Cortex of kidney (tissue), 1 donor: Measurements from ENCODE around the gene ADGRD1.
"Not testable (repeated sequence)": the region's sequence is repeated elsewhere in the genome, so short reads cannot be mapped to it uniquely, and the experiment has no call there.

Experiments
- DNase-seq: peaks from one replicate; lab custom pipeline; 2025; lab: John Stamatoyannopoulos, UW

Gene ADGRD1

DNA sequence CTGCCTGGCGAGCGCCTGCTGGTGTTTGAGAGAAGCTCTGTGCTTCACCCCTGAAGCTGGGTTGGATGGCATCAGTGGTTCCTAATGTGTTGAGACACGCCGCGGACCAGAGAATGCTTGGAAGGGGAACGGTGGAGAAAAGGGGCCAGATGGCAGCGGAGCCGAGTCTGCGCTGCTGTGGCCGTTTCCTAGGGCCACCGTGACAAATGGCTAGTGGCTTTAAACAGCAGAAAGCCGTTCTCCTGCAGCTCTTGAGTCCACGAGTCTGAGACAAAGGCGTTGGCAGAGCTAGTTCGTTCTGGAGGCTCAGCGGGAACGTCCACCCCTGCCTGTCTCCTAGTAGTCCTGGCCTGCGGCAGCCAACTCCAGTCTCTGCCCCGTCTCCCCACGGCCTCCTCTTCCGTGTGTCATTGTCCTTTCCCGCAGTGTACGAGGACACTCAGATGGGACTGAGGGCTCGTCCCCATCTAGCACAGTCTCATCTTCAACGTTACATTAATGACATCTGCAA, 103.6 kb downstream of the ADGRD1 start:
- no peak for DNase-seq

DNA sequence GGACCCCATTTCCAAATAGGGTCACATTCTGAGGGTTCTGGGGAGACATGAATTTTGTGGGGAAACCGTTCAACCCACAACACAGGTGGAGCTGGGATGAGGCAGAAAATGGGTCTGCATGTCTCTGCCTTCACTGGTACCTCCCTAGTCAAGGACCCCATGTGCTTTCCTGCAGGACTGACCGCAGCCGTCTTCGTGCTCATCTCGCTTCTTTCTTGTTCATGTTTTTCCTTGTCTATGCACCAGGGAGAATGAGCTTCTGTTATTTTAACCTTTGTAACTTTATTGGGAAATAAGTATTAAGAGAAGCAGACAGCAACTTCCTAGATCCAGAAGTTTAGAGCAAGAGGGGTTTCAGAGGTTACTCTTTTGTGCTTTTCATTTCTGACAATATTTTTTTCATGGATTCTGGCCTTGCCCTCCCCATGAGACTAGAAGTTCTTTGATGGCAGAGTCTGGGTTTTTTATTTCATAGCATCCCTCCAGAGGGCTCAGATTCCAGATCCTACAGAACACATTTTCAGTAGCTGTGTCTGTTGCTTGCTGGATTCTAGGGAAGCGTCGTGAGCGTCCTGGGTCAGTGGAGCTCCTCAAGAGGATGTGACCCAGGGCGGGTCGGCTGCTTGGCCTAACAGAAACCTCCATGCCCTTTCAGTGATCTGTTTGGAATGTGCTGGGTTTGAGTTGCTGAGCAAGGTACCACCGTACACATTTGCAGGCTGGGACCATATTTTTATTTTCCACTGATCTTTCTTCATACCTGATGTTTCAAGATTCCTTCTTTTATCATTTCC, 104.2 kb downstream of the ADGRD1 start:
- no peak for DNase-seq

DNA sequence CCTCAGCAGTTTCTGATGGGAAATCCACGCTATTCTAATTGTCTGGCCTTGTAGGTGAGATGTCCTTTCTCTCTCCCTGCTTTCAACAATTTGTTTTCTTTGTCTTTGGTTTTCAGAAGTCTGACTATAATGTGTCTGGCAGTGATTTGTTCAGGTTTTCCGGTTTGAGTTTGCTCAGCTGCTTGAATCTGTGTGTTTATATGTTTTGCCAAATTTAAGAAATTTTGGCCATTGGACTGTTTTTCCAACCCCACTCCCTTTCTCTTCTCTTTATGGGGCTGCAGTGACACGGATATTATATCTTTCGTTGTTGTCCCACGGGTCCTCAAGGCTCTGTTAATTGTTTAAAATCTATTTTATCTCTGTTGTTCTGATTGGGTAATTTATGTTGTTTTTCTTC, 105.0 kb downstream of the ADGRD1 start:
- no peak for DNase-seq

DNA sequence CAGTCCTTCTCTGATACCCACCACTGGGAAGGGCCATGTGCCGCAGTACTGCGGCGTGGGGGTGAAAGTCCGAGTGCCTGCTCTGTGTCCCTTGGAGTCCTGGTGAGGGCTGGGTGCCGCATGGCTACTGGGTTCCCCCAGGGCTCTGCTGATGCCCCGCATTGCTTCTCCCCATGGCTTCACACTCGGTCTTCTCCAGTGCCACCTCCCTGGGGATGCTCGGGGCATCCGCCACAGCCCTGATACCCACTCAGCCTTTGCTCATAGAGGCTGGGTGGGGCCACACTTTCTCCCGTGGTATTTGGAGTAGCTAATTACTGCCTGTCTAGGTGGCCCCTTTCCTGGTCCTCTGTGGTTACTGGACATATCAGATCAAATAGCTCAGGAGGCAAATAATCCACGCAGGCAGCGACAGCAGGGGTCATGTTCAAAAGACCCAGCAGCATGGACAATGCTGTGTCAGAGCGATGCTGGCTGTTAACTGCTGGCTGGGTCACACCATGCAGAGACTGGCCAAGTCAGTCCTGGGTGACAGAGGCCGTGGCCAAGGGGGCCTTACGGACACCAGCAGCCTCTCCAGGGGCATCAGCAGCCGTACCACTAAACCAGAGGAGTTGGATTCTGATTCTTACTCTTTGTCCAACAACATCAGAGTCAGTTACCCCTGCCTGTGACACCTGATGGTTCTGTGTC, 106.5 kb downstream of the ADGRD1 start:
- no peak for DNase-seq

DNA sequence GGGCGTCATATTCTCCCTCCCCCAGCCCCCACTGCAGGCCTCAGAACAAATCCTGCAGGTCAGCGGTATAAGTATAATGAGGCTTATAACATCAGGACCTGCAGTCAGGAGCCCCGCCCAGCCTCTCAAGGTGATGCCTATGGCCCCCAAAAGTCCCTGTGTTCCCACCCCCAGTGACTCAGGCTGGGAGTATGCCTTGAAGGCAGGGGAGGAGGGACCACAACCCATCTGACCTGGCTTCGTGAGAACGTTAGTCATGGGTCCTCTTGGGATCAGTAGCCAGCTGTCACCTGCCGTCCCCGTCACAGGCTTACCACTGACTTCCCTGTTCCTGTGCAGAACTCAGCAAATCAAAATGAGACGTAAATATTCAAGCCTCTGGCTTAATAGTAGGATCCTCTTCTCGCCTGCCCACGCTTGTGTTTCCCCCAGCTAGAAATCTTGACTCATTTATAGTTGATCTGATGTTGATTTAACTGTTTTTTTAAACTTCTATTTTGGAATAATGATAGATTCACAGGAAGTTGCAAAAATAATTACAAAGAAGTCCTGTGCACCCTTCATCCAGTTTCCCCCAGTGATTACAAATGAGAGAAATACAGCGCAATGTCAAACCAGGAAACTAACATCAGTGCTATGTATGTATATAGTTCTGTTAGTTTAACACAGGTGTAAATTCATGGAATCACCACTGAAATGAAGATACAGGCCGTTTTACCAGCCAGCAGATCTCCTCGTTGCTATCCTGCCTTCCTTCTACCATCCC, 107.5 kb downstream of the ADGRD1 start:
- DNase-seq, result no peak

DNA sequence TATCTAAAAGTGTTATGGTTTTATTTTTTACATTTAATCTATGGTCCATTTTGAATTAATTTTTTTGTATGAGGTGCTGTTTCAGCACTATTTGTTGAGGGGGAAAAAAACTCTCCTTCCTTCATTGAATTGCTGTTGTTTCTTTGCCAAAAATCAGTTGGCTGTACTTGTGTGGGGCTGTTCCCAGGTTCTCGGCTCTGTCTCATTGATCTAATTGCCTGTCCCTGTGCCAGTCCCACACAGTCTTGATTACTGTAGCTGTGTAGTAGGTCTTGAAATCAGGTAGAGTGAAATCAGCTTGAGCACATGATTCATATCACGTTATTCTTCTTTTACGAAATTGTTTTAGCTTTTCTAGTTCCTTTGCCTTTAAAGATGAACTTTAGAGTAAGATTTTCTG, 109.7 kb downstream of the ADGRD1 start:
- DNase-seq, result no peak

DNA sequence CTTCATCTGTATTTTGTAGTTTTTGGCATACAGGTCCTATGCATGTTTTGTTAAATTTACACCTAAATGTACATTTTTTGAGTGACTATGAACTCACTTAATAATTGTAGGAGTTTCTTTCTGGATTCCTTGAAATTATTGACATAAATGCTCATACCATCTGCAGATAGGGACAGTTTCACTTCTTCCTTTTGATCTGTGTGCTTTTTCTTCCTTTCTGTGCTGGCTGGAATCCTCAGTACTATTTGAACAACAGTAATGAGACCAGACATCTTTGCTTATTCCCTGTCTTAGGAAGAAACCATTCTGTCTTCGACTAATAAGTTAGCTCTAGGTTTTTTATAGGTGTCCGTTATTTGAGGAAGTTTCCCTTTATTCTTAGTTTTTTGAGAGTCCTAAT, 110.3 kb downstream of the ADGRD1 start:
- DNase-seq, result no peak

DNA sequence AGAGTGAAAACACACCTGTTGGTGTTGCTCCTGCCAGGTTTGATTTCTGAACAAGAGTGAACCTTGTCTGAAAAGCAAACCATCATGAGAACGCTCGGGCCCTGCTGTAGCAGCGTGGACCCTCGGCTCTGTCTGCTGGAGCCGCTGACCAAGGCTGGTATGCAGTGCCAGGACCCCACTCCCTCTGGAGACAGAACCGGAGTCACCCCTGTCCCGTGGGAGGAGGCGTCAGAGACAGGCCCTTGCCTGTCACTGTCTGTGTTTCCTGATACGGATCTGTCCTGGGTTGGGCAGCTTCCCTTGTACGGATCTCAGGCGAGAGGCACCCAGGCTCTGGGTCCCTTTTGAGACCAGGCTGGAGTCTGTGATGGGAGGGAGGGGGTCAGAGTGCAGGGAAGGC, 111.6 kb downstream of the ADGRD1 start:
- DNase-seq, result no peak

DNA sequence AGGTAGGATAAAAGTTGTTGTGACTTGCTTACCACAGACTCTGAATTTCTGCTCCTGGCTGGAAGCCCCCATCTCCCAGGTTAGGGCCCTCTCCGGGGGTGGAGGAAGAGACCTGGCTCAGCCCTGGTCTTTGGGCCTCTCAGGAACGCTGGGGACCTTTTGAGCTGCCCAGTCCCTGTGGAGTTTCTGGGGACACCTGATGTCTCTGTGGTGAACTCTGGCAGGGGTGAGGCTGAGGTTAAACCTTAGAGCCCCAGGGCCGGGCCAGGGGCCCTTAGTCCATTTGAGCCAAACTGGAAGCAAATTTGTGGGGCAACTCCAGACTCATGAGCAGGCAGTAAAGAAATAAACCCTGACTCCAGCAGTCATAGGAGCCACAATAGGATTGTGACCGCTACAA, 112.1 kb downstream of the ADGRD1 start:
- DNase-seq, result no peak

DNA sequence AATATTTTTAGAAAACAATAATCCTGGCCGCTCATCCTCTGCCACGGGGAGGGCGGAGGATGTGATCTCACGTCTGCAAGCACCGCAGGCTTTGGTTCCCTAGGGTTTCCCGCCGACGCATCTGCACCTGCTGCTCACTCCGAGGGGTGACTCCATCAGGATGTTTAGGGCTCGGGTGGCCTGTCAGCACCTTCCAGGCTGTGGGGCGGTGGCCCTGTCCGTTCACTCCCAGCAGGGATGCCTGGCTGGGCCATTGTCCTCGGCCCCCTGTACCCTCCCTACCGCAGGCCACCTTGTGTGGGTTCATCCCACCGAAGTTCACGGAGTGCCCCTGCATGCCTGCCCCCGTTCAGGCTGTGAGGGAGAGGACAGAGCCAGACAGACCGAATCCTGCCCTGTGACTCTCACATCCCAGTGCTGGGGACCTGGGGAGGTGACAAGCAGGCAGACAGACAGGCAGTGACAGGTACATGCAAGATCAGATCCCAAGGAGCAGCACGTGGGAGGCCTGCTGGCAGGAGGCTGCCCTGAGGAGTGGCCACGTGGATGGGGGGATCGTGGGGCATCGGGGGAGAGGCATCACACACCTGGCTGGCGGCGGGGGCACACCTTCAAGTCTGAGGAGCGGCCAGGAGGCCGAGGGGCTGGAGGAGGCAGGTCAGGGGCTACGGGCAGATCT, 112.6 kb downstream of the ADGRD1 start:
- DNase-seq, result no peak

DNA sequence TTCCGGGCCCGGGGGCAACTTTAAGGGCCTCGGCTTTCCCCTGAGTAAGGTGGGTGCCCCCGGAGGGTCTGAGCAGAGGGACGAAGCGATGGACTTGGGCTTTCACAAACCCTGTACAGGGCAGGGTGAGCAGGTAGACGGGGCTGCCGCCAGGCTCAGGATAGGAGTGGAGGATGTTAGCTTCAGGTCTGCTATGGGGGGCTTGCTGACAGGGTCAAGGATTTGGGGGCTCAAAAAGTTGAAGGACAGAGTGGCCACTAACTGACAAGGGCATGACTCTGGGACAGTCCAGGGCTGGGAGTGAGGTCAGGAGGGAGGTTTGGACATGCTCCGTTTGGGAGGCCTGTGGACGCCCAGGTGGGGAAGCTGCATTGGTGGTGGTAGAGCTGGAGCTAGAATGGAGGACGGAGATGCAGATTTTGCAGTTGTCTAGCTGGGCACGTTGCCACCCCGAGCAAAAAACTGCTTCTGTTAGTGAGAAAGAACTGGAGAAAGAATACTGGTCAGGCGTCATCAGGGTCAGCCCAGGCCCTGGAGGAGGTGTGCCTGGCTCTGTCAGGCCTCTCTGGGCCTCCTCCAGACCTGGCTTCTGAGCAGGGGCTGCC, 113.3 kb downstream of the ADGRD1 start:
- DNase-seq, result no peak

DNA sequence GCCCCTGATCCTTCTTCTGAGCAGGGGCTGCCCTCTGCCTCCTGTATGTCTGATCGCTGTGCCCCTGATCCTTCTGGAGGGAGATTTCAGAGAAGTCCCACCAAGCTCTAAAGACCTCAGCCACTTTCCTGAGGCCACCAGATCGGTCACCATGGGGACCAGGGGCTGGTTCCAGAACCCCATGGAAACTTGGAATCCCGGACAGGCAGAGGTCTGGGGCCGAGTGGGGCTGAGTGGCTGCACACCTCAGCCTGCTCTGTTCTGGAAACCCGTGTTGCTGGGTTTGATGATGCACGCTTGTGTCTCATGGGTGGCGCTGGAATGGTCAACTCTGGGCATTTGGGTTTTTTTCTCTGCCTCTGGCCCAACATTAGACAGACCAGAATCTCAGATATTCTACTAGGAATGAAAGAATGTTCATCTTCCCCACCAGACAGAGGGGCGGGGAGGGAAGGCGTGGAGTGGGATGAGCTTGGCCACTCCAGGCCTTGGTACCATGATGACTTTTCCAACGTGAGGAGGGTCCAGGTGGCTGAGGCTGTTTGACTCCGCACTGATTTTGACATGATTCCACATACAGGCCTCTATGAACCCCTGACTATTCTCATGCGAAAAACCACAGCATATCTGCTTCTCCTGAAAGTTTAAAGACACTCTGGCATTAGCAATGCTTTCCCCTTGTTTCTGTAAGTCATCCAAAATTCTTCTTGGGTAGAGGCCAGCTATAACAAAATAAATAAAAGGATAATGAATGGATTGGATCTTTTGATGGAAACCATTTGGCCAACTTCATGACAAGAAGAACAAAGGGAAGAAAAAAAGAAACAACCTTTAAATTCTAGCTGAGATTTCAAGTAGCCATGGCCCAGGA, 114.5 kb downstream of the ADGRD1 start:
- DNase-seq, result no peak

DNA sequence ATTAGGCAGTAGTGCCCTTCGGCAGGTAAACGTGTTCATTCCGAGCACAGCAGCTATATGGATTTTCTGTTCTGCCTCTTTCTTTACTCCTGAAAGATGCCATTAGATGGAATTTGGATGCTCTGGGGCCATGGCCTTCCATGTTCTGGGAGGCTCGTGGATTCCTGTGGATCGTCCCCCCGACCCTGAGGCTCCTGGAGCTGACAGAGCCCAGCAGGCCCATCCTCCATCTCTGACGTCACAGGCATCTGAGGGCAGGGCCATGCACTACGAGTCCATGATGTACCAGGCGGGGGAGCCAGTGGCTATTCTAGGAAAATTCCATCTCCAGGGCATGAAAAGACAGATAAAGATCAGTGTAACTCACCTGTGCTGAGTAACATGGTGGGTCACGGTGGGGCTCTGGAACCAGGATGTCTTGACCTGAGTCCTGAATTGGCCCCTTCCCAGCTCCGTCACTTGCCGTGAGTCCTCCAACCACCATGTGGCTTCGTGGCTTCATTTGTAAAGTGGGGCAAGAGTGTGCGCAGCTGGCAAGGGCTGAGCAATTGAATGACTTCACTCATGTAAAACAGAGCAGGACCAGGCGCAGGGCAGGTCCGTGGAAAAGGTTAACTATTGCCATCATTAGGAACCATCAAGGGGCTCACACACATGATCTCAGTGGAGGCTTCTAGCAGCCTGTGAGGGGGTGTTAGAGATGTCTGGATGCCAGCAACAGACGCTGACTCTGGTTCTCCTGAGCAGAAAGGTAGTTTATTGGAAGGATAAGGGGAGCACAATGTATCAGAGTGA, 115.4 kb downstream of the ADGRD1 start:
- DNase-seq, result not testable (repeated sequence)

DNA sequence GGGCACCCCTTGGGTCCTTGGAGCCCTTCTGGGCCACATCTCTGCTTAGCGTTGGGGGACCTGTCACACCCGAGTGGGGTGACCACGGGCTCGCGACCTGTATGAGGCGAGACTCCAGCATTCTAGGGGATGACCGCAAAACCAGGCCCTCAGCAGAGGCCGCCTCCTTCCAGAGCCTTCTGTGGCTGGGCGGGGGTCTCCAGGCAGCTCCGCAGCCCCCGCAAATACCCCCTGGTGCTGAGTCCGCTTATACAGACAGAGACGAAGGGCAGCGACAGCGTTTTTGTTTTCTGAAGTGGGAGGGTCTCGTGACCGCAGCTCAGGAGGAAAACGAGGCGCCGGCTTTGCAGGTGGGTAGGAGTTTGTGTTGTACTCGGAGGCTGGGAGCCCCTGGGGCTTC, 116.4 kb downstream of the ADGRD1 start:
- DNase-seq, result not testable (repeated sequence)

DNA sequence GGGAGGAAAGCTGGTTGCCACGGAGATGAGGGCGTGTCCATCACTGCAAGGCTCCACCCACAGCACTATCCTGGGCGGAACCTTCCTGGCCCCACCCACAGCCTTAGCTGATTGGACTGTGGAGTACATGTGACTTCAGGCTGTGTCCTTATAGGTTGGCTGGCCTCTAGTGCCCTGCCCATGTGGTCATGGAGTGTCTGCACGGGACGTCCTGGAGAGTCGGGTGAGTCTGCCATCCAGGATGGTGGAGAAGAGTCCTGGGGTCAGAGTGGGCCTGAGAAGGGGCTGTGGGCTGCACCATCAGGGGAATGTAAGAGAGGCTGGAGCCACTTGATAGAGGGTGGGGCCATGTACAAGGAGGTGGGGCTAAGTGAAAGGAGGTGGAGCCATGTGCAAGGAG, 117.0 kb downstream of the ADGRD1 start:
- not testable (repeated sequence) for DNase-seq

DNA sequence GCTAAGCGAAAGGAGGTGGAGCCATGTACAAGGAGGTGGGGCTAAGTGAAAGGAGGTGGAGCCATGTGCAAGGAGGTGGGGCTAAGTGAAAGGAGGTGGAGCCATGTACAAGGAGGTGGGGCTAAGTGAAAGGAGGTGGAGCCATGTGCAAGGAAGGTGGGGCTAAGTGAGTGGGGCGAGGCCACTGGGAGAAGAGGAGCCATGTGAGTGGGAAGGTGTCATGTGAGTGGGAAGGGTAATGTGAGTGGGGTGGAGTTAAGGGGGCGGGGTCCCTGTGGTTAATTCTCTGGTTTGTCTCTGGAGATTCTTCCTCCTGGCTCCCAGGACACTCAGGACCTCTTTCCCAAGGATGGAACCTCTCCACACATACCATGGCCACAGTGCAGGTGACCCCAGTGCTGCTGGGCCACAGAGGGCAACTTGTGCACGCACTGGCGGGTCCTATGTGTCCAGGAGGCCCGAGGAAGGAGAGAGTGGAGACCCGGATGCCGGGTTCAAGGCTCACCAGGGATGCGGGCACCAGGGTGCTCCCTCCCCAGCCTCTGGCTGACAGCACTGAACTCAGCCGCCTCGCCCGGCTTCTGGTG, 117.6 kb downstream of the ADGRD1 start:
- not testable (repeated sequence) for DNase-seq

DNA sequence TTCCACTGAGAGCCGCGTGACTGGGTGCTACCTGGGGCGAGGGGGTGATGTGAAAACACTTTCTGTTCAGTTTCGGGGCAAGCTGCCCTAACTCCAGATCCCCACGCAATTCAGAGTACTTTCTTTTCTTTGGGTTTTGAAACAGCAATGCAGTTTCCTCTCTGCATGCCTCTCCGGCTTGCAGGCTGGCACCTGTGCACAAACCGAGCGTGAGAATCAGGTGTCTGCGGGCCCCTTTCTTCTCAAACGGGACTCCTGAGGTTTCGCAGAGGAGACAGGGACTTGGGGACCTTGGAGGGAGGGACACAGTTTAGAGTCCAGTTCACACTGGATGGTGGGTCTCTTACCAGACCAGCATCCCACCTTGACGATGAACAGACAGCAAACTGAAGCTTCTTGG, 118.2 kb downstream of the ADGRD1 start:
- DNase-seq, result not testable (repeated sequence)

DNA sequence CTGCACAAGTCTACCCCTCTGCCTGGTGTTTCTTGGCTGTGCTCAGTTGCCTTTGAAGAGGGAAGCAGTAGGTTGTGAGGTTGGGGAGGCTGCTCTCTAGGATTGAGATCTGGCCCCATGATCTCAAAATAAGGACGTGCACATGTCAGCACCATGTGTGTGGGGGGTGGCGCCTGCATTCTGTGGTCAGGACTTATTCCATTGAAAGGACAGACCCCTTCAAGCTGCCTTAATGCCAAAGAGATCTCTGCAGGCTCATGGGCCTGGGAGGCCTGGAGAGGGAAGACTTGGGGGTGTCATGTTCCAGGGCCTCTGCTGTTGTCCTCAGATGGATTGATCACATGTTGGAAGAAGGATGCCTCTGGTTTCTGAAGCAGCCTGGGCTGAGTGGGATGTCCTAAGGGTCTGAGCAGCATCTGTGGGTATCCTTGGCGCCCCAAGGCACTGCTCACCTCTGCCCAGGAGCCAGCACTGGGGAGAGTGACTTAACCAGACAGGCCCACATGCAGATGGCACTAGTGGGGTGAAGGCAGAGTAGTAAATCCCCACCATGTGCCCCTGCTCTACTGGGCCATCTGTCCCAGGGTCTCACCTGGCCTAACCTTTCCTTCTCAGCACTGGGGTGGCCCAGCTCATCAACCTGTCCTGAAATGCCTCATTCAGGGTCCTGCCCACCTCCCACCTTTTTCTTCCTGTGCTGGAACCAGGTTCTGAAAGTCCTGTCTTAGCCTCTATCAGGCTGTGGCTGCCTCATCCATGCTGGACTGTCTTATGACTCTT, 118.9 kb downstream of the ADGRD1 start:
- no peak for DNase-seq
